Tibial nerve (tissue), 4 donors: ENCODE data around the gene GIN1. TPM values are rescaled to one million over a fixed set of nuclear protein-coding genes. Genes with fewer than 3 reads are reported as not detected.

Experiments used
- DNase-seq, 2 donors: peaks; one replicate each; pipeline ENCODE4 v3.0.0-alpha.2; 2019; ENCODE audit warnings: low spot score in 2 of 2
- H3K27ac ChIP-seq, 4 donors: fragments of 200-600 bp; sonication (generic) in 3 of 4; one replicate each; pipeline ENCODE4 v1.5.1; 2017 to 2019; ENCODE audit warnings: mild to moderate bottlenecking in 1 of 4
- H3K27me3 ChIP-seq, 2 donors: fragments of 200-600 bp; sonication (generic) in 1 of 2; one replicate each; pipeline versions ENCODE4 v1.5.1 to v1.6.0; 2017 to 2019
- H3K36me3 ChIP-seq, 3 donors: fragments of 200-600 bp; sonication (generic); one replicate each; pipeline ENCODE4 v1.5.1; 2018 to 2019
- H3K4me1 ChIP-seq, 4 donors: fragments of 200-600 bp; sonication (generic) in 3 of 4; one replicate each; pipeline ENCODE4 v1.5.1; 2017 to 2019
- H3K4me3 ChIP-seq, 4 donors: fragments of 200-600 bp; sonication (generic) in 3 of 4; one replicate each; pipeline ENCODE4 v1.5.1; 2017 to 2019; ENCODE audit warnings: mild to moderate bottlenecking in 1 of 4, moderate library complexity in 1 of 4
- H3K9me3 ChIP-seq, 4 donors: fragments of 200-600 bp; sonication (generic) in 3 of 4; one replicate each; pipeline ENCODE4 v1.5.1; 2017 to 2019
- CTCF ChIP-seq, 5 experiments: fragments of 200-600 bp in 3 of 5; fragments of 450-650 bp in 2 of 5; sonication (generic) in 3 of 5; IDR thresholded peaks; one replicate each; pipeline ENCODE4 v1.5.1; 2016 to 2019; ENCODE audit warnings: antibody characterized with exemption in 5 of 5, mild to moderate bottlenecking in 3 of 5, moderate library complexity in 2 of 5
- EP300 ChIP-seq, 2 donors: sonication (generic); formaldehyde crosslinking; IDR thresholded peaks; one replicate each; pipeline ENCODE4 v1.6.1; 2017; ENCODE audit warnings: antibody characterized with exemption in 2 of 2, mild to moderate bottlenecking in 1 of 2
- POLR2A ChIP-seq, 2 donors: fragments of 450-650 bp; IDR thresholded peaks; one replicate each; pipeline ENCODE4 v1.6.1; 2017; ENCODE audit warnings: antibody characterized with exemption in 2 of 2, mild to moderate bottlenecking in 2 of 2, moderate library complexity in 2 of 2
- WGBS, 2 donors: methylation state at CpG; one replicate each; pipeline ENCODE4 v1.1.5; 2018; 5-methylcytosine and 5-hydroxymethylcytosine counted together
- total RNA-seq, 4 donors: library from RNA; depleted of rRNA; stranded (reverse); fragments of >200 nt; gene quantifications; one replicate each; pipeline ENCODE4 v1.1.0, GENCODE V29; 2016

Gene GIN1
- total RNA-seq, 4 donors from 2014 or later = 2.9 to 9.2 (median 7.1) TPM

DNA sequence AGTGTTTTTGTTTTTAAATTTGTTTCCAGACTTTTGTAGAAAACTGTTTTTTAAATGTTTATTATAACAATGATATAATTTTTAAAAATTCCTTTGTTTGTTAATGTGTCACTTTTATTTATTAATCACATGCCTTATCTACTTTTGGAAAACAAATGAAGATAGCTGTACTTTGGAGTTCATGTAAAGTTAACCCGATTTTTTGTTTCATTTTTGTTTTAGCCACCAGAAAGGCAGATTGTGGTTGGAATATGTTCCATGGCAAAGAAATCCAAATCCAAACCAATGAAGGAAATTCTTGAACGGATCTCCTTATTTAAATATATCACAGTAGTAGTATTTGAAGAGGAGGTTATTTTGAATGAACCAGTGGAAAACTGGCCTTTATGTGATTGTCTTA, 13.3 kb upstream of the GIN1 start:
- 78 to 81% methylated on average over 2 of the region's 2 CpGs for WGBS, 2 donors
- H3K27me3 ChIP-seq = no peaks in the 10 kb centered on the region
- H3K4me3 ChIP-seq = no peak overlapping the region
- no peak for TF ChIP-seq EP300 (IDR thresholded peaks at IDR 0.05)
- TF ChIP-seq CTCF (IDR thresholded peaks at IDR 0.05) = no peak
- no peak for TF ChIP-seq POLR2A (IDR thresholded peaks at IDR 0.05)
- H3K36me3 ChIP-seq = peaks cover 0 to 25% (median 2%) of the 10 kb centered on the region in 3 donors
- no peak for DNase-seq
- H3K9me3 ChIP-seq = no peaks in the 10 kb centered on the region
- peaks cover 0 to 6% (median 0%) of the 10 kb centered on the region in 4 donors for H3K4me1 ChIP-seq
- H3K27ac ChIP-seq = no peak overlapping the region

DNA sequence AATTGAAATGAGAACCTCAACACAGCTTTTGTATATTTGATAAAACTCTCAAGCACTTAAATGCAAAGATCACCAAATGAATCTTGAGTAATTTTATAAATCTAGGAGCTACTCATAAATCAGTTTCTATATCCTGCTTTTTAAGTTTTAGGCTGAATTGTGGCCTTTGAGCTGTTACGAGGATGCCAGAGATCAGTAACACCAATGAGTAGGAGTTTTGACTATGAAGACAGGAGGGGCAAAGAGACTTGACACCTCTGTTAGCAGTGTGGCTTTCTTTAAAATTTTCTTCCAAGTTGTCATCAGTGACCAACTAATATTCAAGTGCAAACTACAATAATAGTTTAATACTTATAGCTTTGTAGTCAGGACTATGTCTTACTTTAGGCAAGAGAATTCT, 12.7 kb upstream of the GIN1 start:
- H3K4me3 ChIP-seq = no peak overlapping the region
- H3K27me3 ChIP-seq = no peaks in the 10 kb centered on the region
- no peak for DNase-seq
- peaks cover 0 to 25% (median 2%) of the 10 kb centered on the region in 3 donors for H3K36me3 ChIP-seq
- H3K4me1 ChIP-seq = peaks cover 0 to 6% (median 0%) of the 10 kb centered on the region in 4 donors
- TF ChIP-seq CTCF (IDR thresholded peaks at IDR 0.05) (no peak), EP300 (IDR thresholded peaks at IDR 0.05) (no peak), POLR2A (IDR thresholded peaks at IDR 0.05) (no peak)
- H3K9me3 ChIP-seq = no peaks in the 10 kb centered on the region
- peak overlapping the region in 1 of 4 donors; percentile 15 for H3K27ac ChIP-seq
- WGBS, 2 donors = 60 to 72% methylated on average over 1 of the region's 1 CpG

DNA sequence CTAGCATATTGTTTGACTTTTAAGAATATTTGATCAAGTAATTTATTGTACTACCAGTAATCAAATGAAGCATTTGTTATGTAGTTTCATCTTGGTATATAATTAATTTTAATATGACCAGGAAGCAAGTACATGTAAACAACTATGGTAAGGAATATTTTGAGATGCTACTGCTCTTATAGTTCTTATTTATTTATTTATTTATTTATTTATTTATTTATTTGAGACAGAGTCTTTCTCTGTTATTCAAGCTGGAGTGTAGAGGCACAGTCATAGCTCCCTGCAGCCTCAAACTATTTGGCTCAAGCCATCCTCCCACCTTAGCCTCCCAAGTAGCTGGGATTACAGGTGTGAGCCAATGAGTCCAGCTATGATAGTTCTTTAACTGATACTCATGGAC, 8.3 kb upstream of the GIN1 start:
- peaks cover 0 to 12% (median 2%) of the 10 kb centered on the region in 4 donors for H3K4me1 ChIP-seq
- no peak overlapping the region for H3K4me3 ChIP-seq
- TF ChIP-seq CTCF (IDR thresholded peaks at IDR 0.05) (no peak), EP300 (IDR thresholded peaks at IDR 0.05) (no peak), POLR2A (IDR thresholded peaks at IDR 0.05) (no peak)
- H3K27ac ChIP-seq = no peak overlapping the region
- H3K36me3 ChIP-seq = peaks cover 0 to 2% (median 0%) of the 10 kb centered on the region in 3 donors
- H3K27me3 ChIP-seq = no peaks in the 10 kb centered on the region
- no peaks in the 10 kb centered on the region for H3K9me3 ChIP-seq
- no peak for DNase-seq

DNA sequence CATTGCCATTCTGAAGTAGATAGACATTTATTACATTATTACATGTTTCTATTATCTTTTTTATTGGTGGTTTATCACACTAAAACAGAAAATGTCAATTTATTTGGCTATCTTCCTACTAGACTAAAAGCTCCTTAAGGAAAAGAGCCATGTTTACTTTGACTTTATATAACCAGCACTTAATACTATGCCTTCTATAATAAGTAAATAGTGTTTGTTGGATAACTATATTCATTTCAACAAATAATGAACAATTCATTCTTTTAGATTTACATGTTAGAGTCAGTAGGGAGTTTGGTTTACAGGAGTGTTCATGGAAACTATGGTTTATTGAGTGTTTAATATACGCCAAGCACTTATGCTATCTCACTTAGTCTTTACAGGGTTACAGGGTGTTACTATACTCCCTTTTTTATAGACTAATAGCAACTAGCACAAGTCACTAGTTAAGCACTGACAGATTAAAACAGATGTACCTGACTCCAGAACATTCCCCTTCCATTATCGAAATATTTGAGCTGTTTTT, 7.4 kb upstream of the GIN1 start:
- TF ChIP-seq POLR2A (IDR thresholded peaks at IDR 0.05) (no peak), EP300 (IDR thresholded peaks at IDR 0.05) (no peak), CTCF (IDR thresholded peaks at IDR 0.05) (no peak)
- Histone ChIP-seq H3K4me1 (peaks cover 0 to 18% (median 2%) of the 10 kb centered on the region in 4 donors), H3K27me3 (no peaks in the 10 kb centered on the region), H3K9me3 (no peaks in the 10 kb centered on the region), H3K36me3 (no peaks in the 10 kb centered on the region), H3K27ac (no peak overlapping the region), H3K4me3 (no peak overlapping the region)
- no peak for DNase-seq
- 96 to 99% methylated on average over 2 of the region's 2 CpGs for WGBS, 2 donors

GRCh38 chr5:103126557-103126956, 6.6 kb upstream of the GIN1 start:
- TF ChIP-seq CTCF (IDR thresholded peaks at IDR 0.05) = no peak
- TF ChIP-seq EP300 (IDR thresholded peaks at IDR 0.05) = no peak
- no peak for TF ChIP-seq POLR2A (IDR thresholded peaks at IDR 0.05)
- WGBS, 2 donors = 93 to 94% methylated on average over 5 of the region's 5 CpGs

More at GRCh38 chr5:103126557-103126956, 6.6 kb upstream of the GIN1 start:
- Histone ChIP-seq H3K4me3 (no peak overlapping the region), H3K27me3 (no peaks in the 10 kb centered on the region), H3K9me3 (no peaks in the 10 kb centered on the region), H3K4me1 (peaks cover 0 to 26% (median 5%) of the 10 kb centered on the region in 4 donors), H3K27ac (no peak overlapping the region), H3K36me3 (no peaks in the 10 kb centered on the region)
- no peak for DNase-seq
